T-helper 9 cell (primary cell): ENCODE results near the gene LAMC3.
"Not testable (repeated sequence)": the region's sequence is repeated elsewhere in the genome, so short reads cannot be mapped to it uniquely, and the experiment has no call there.

Experiments used
- DNase-seq: peaks from one replicate; pipeline ENCODE4 v3.0.0-alpha.2; 2020

Gene LAMC3

GRCh38 chr9:130992682-130993032, 16.3 kb upstream of the LAMC3 start:
- DNase-seq, result no peak

- DNase-seq, result no peak
Observed at GRCh38 chr9:130993303-130994030, 15.5 kb upstream of the LAMC3 start.

- no peak for DNase-seq
Observed at GRCh38 chr9:130994135-130995085, 14.6 kb upstream of the LAMC3 start.

GRCh38 chr9:130995086-130996011, 13.6 kb upstream of the LAMC3 start:
- DNase-seq, result no peak

DNA sequence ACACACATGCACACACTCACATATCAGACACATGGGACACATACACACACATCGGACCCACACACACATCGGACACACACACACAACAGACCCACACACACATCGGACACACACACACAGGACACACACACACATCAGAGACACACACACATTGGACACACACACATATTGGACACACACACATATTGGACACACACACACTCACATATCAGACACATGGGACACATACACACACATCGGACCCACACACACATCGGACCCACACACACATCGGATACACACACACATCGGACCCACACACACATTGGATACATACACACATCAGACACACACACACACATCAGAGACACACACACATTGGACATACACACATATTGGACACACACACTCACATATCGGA, 12.8 kb upstream of the LAMC3 start:
- DNase-seq, result no peak

- no peak for DNase-seq
Observed at GRCh38 chr9:130996676-130997394, 12.1 kb upstream of the LAMC3 start.

DNA sequence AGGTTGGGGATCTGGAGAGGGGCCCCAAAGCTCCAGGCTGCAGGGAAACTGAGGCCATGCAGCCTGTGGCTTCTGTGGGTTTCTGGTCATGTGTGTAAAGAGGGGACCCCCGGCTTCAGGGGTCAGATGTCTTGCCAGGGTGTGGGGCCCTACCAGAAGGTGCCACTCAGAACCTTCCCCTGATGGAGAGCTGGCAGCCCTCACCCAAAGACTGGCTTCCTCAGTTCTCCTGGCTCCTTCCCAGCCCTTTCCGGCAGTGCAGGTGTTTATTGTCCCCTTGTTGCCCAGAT, 11.6 kb upstream of the LAMC3 start:
- no peak for DNase-seq

DNA sequence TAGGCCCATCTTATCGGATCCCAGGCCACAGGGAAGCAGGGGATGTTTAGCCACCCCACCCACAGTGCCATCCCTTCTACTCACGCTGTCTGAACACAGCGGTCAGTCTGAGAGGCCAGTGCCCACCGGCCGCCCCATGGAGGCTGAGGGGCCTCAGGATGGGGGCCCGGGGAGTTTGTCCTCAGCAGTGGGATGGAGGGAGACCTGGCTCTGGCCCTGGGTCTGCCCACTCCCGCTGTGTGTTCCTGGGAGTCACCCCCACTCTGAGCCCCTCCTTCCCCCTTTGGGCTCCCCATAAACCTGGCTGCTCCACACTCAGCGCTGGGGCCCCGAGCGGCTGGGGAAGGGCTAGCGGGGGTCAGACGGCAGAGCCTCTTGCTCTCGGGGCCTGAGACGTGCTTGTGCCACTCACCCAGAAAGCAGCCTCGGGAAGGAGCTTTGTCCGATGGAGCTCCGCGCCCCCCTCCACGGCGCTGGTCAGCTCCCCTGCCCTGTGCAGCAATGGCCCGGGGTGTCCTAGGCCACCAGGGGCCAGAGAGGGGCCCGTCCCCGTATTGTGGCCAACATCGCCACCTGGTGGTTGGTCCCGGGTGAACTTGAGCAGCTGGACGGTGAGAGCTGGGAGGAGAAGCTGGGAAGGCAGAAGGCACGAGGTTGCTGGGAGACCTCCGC, 10.9 kb upstream of the LAMC3 start:
- DNase-seq, result no peak

DNA sequence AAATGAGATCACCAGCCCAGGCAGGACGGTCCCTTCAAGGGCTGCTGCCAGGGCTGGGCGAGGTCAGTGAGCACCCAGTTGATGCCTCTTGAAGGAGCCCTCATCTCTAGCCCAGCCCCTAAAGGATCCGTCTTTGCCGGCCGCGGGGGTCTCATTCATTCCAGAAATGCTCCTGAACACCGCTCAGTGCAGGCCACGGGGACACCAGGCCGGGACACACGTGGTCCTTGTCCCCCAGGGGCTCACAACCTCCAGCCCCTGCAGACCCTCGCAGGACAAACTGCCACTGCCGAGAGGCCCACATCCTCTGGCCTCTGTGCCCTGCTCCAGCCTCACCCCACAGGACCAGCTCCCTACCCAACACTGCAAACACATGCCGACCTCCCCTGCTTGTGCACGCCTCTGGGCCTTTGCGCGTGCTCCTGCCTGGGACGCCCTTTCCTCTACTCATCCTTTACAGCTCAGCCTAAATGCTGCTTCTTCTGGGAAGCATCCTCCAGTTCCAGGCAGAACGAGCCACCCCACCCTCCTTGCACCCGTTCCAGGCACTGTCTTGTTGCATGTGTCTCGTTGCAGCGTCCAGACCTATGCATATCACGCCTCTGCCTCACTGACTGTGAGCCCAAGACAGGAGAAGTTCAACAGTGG, 10.3 kb upstream of the LAMC3 start:
- no peak for DNase-seq

GRCh38 chr9:130999245-130999623, 9.7 kb upstream of the LAMC3 start:
- DNase-seq, result no peak

DNA sequence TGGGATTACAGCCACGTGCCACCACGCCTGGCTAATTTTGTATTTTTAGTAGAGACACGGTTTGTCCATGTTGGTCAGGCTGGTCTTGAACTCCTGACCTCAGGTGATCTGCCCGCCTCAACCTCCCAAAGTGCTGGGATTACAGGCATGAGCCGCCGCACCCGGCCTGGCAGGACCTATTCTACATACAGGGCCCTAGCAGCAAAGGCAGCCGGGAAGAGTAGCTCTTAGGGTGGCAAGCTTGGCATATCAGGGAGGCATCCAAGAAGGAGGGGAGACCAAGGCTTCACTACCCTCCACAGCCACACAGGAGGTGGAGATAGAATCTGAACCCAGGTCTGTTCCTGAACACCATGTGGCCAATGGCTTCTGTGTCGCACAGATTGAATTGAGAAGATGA, 8.4 kb upstream of the LAMC3 start:
- not testable (repeated sequence) for DNase-seq

- no peak for DNase-seq
Observed at GRCh38 chr9:131001021-131001420, 8.0 kb upstream of the LAMC3 start.

- no peak for DNase-seq
Observed at GRCh38 chr9:131001990-131002389, 7.0 kb upstream of the LAMC3 start.

- no peak for DNase-seq
Observed at GRCh38 chr9:131006601-131007000, 2.4 kb upstream of the LAMC3 start.

- no peak for DNase-seq
Observed at GRCh38 chr9:131008086-131008485, 888 bp upstream of the LAMC3 start.

DNA sequence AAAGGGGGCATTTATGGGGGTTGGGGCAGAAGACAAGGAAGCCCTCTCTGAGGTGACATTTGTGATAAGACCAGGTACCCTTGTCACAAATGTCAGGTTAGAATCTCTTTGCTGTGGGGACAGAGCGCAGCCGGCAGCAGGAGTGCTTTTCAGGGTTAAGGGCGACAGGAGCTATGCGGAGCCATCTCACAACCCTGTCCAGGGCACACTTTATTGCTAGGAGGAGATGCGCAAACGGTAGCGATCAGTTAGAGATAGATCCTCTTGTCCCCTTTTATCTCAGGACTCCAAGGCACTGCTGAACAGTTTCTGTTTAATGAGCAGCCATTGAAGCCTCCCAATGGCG, 438 bp upstream of the LAMC3 start:
- DNase-seq, result no peak

- DNase-seq, result no peak
Observed at GRCh38 chr9:131010482-131011273, 1.7 kb downstream of the LAMC3 start.

DNA sequence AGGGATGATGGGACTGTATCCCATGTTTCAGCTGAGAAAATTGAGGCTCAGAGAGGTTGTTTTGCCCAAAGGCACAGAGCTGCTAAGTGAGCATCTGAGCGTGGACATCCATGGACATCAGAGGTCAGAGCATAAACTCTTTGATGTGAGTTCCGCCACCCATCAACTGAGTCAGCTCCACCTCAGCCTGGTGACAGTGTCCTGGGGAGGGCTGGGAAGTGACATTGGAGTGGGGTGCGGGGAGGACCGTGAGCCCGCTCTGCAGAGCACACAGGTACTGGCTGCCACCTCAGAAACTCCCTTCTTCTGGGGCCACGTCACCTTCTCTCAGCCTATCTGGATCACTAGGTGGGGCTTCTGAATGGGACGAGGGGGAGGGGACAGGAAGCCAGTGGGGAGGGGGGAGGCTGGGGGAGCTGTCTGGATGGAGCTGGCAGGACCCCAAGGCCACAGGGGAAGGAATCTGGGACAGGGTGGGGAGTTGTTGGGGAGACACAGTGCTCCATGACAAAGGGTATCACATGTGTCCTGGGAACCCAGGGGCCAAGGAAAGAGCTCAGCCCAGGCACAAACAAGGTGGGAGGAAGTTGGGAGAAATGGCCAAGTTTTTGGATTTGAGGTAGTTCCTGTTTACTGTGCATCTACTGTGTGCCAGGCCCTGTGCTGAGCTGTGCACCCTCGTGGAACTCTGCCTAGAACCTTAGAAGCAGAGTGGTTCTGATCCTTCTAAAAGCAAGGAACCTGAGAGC, 2.5 kb downstream of the LAMC3 start:
- DNase-seq, result no peak

DNA sequence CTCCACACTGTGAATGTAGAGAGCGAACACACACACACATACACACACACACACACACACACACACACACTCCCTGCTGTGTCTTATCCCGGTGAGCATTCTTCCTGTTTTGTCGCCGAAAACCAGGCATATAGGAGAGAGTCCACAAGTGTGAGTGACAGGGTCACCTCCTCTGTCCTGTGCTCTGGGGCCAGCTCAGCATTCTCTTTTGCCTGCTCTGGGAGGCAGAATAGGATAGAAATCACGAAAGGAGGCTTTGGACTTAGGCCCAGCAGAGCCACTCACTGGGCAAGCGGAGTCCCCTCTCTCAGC, 3.0 kb downstream of the LAMC3 start:
- no peak for DNase-seq

GRCh38 chr9:131012396-131012917, 3.5 kb downstream of the LAMC3 start:
- no peak for DNase-seq
